SU-DHL-6 (cell line): ENCODE results near the gene WDR47.
"Not testable (repeated sequence)": the region's sequence is repeated elsewhere in the genome, so short reads cannot be mapped to it uniquely, and the experiment has no call there.

Experiments
- H2AFZ ChIP-seq: fragments of 200-600 bp; sonication (generic); 2 replicates; pipeline ENCODE4 v1.6.1; 2014; ENCODE audit warnings: low read depth, mild to moderate bottlenecking, moderate library complexity, mixed read lengths, antibody characterized with exemption, low read length; ENCODE audit not compliant: severe bottlenecking
- H3F3A ChIP-seq: fragments of 200-600 bp; shearing (Covaris generic); 2 replicates; pipeline ENCODE4 v1.6.0; 2016; ENCODE audit warnings: antibody characterized with exemption, mild to moderate bottlenecking; ENCODE audit not compliant: insufficient read depth
- H3K27ac ChIP-seq: fragments of 200-600 bp; sonication (generic); 2 replicates; pipeline ENCODE4 v1.5.1; 2016; ENCODE audit warnings: low read depth, mild to moderate bottlenecking, low read length, moderate library complexity, mixed read lengths
- H3K27me3 ChIP-seq: fragments of 200-600 bp; sonication (generic), shearing (Covaris generic); 2 replicates; pipeline ENCODE4 v1.6.0; 2014; ENCODE audit warnings: mild to moderate bottlenecking, low read length
- H3K36me3 ChIP-seq: fragments of 200-600 bp; sonication (generic); 2 replicates; pipeline ENCODE4 v1.6.1; 2014; ENCODE audit warnings: mild to moderate bottlenecking, low read length, mixed read lengths
- H3K4me2 ChIP-seq: fragments of 300-600, 200-600 bp; shearing (Covaris generic), sonication (generic); 2 replicates; pipeline ENCODE4 v1.6.0; 2014; ENCODE audit warnings: low read length, low read depth, mild to moderate bottlenecking; ENCODE audit not compliant: poor library complexity, severe bottlenecking
- H3K4me3 ChIP-seq: fragments of 200-600 bp; sonication (generic); 2 replicates; pipeline ENCODE4 v1.5.1; 2014; ENCODE audit warnings: antibody characterized with exemption, low read length, mild to moderate bottlenecking, mixed read lengths; ENCODE audit not compliant: insufficient read depth, poor library complexity, severe bottlenecking
- H3K79me2 ChIP-seq: fragments of 200-600 bp; sonication (generic); 2 replicates; pipeline ENCODE4 v1.6.1; 2014; ENCODE audit warnings: mild to moderate bottlenecking, low read length, moderate library complexity; ENCODE audit not compliant: insufficient read depth
- H3K9ac ChIP-seq: fragments of 200-600 bp; sonication (generic); 2 replicates; pipeline ENCODE4 v1.7.0; 2014; ENCODE audit warnings: mild to moderate bottlenecking, low read length
- H3K9me2 ChIP-seq: fragments of 200-600 bp; sonication (generic); replicated peaks from 2 replicates; pipeline ENCODE4 v1.6.1; 2014; ENCODE audit warnings: low read length; ENCODE audit not compliant: insufficient read depth
- H3K9me3 ChIP-seq: fragments of 200-600 bp; sonication (generic); 2 replicates; pipeline ENCODE4 v1.6.1; 2014; ENCODE audit warnings: low read length, mixed read lengths; ENCODE audit not compliant: insufficient read depth
- H4K20me1 ChIP-seq: fragments of 200-600 bp; sonication (generic); 2 replicates; pipeline ENCODE4 v1.6.1; 2014; ENCODE audit warnings: low read depth, mild to moderate bottlenecking, antibody characterized with exemption, low read length, moderate library complexity, mixed read lengths
- EZH2phosphoT487 ChIP-seq: fragments of 200-600 bp; sonication (generic), shearing (Covaris generic); conservative IDR thresholded peaks from 2 replicates; pipeline ENCODE4 v1.6.1; 2018; ENCODE audit warnings: mild to moderate bottlenecking, antibody characterized with exemption, low read length, moderate library complexity, mixed read lengths
- TF ChIP-seq, protein P1 (sequence below): fragments of 200-600 bp; sonication (generic); IDR thresholded peaks from one replicate; pipeline ENCODE4 v1.5.1; 2017; ENCODE audit warnings: antibody characterized with exemption, mild to moderate bottlenecking, low read length, moderate library complexity; ENCODE audit not compliant: insufficient read depth, poor library complexity, severe bottlenecking

The WDR47 gene

DNA sequence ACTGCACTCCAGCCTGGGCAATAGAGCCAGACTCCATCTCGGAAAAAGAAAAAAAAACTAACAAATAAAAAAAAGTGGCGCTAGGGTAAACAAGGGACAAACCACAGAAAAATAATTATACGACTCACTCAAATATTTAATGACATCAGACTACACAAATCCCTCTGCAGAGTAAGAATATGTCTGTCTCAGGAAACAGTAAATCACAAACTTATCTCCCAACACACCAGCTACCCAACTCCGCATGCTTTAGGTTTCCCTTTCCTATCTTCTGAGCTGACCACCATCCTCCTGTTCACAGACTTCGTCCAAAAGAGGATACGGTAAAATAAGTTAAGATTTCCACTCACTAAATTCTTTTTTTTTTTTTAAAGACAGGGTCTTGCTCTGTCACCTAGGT lies 16.2 kb downstream of the WDR47 start:
- H3K9ac ChIP-seq, result no peak overlapping the region
- peaks cover 42% of the 10 kb centered on the region for H3K79me2 ChIP-seq
- no peak overlapping the region for H3K27ac ChIP-seq
- H4K20me1 ChIP-seq, result no peaks in the 10 kb centered on the region
- H3K4me2 ChIP-seq, result no peak overlapping the region
- peaks cover 7% of the 10 kb centered on the region; the same call in 1 of the 2 replicates for H3F3A ChIP-seq
- no peaks in the 10 kb centered on the region for H3K27me3 ChIP-seq
- H2AFZ ChIP-seq, result no peak overlapping the region
- H3K4me3 ChIP-seq, result no peak overlapping the region
- TF ChIP-seq, protein P1, sequence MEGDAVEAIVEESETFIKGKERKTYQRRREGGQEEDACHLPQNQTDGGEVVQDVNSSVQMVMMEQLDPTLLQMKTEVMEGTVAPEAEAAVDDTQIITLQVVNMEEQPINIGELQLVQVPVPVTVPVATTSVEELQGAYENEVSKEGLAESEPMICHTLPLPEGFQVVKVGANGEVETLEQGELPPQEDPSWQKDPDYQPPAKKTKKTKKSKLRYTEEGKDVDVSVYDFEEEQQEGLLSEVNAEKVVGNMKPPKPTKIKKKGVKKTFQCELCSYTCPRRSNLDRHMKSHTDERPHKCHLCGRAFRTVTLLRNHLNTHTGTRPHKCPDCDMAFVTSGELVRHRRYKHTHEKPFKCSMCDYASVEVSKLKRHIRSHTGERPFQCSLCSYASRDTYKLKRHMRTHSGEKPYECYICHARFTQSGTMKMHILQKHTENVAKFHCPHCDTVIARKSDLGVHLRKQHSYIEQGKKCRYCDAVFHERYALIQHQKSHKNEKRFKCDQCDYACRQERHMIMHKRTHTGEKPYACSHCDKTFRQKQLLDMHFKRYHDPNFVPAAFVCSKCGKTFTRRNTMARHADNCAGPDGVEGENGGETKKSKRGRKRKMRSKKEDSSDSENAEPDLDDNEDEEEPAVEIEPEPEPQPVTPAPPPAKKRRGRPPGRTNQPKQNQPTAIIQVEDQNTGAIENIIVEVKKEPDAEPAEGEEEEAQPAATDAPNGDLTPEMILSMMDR, result no peak
- no peak for TF ChIP-seq EZH2phosphoT487
- H3K9me3 ChIP-seq, result no peaks in the 10 kb centered on the region
- no peaks in the 10 kb centered on the region for H3K36me3 ChIP-seq
- H3K9me2 ChIP-seq, result no peaks in the 10 kb centered on the region

DNA sequence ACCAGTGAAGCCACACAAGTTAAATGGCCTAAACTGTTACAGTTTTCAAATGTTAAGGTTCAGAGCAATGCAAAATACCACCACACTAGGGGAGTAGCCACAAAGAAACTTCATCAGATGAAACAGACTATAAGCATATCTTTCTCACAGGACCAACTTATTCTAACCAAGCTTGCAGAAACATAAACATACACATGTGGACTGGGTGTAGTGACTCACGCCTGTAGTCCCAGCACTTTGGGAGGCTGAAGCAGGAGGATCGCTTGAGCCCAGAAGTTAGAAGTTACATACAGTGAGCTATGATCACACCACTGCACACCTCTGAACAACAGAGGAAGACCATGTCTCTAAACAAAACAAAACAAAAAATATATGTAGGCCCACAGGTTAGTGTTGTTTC lies 17.3 kb downstream of the WDR47 start:
- H3K9ac ChIP-seq, result no peak overlapping the region
- peaks cover 3% of the 10 kb centered on the region; the same call in 1 of the 2 replicates for H3F3A ChIP-seq
- H3K27me3 ChIP-seq, result no peaks in the 10 kb centered on the region
- no peak overlapping the region for H3K4me2 ChIP-seq
- no peak overlapping the region for H2AFZ ChIP-seq
- no peaks in the 10 kb centered on the region for H3K36me3 ChIP-seq
- no peak for TF ChIP-seq EZH2phosphoT487
- TF ChIP-seq, protein P1, result no peak
- H3K27ac ChIP-seq, result no peak overlapping the region
- no peaks in the 10 kb centered on the region for H3K9me3 ChIP-seq
- no peaks in the 10 kb centered on the region for H4K20me1 ChIP-seq
- no peaks in the 10 kb centered on the region for H3K9me2 ChIP-seq
- H3K79me2 ChIP-seq, result peaks cover 39% of the 10 kb centered on the region
- H3K4me3 ChIP-seq, result no peak overlapping the region

GRCh38 chr1:109020693-109021257 lies 21.1 kb downstream of the WDR47 start:
- H2AFZ ChIP-seq, result no peak overlapping the region
- no peak overlapping the region for H3K27ac ChIP-seq
- TF ChIP-seq EZH2phosphoT487, result no peak
- TF ChIP-seq, protein P1, result no peak
- H3K9ac ChIP-seq, result no peak overlapping the region
- no peaks in the 10 kb centered on the region for H4K20me1 ChIP-seq
- H3K27me3 ChIP-seq, result no peaks in the 10 kb centered on the region
- peaks cover 10% of the 10 kb centered on the region for H3K79me2 ChIP-seq
- H3K4me3 ChIP-seq, result no peak overlapping the region
- peaks cover 3% of the 10 kb centered on the region; the same call in 1 of the 2 replicates for H3F3A ChIP-seq
- H3K36me3 ChIP-seq, result peaks cover 13% of the 10 kb centered on the region
- H3K9me2 ChIP-seq, result no peaks in the 10 kb centered on the region
- no peak overlapping the region for H3K4me2 ChIP-seq
- no peaks in the 10 kb centered on the region for H3K9me3 ChIP-seq

GRCh38 chr1:109017719-109018118 lies 24.2 kb downstream of the WDR47 start:
- not testable (repeated sequence) for H3K4me2 ChIP-seq, H3F3A ChIP-seq, H3K9ac ChIP-seq, H3K27me3 ChIP-seq, H3K27ac ChIP-seq, H3K9me2 ChIP-seq, H3K9me3 ChIP-seq, H2AFZ ChIP-seq, H3K4me3 ChIP-seq, H3K79me2 ChIP-seq, H4K20me1 ChIP-seq
- H3K36me3 ChIP-seq, result peaks cover 16% of the 10 kb centered on the region
